Chondrocyte (in vitro differentiated cells): ENCODE measurements around the gene NEURL2. TPM values are rescaled to one million over a fixed set of nuclear protein-coding genes. Genes with fewer than 3 reads are reported as not detected.
A peak's percentile ranks its signal among the peaks of the same experiment; 100 is the strongest.

Source experiments
- DNase-seq: peaks from one replicate; pipeline ENCODE4 v3.0.0; 2021; ENCODE audit warnings: mixed read lengths, low spot score
- H3K27ac Mint-ChIP-seq: one replicate; pipeline ENCODE4 v1.8.0; 2021; ENCODE audit warnings: mild to moderate bottlenecking, moderate library complexity, mixed read lengths; ENCODE audit not compliant: unreplicated experiment
- H3K27me3 Mint-ChIP-seq: 2 replicates; pipeline ENCODE4 v1.8.0; 2021; ENCODE audit warnings: low read depth, mixed read lengths
- H3K36me3 Mint-ChIP-seq: 2 replicates; pipeline ENCODE4 v1.8.0; 2021; ENCODE audit warnings: low read depth, mixed read lengths
- H3K4me1 Mint-ChIP-seq: 2 replicates; pipeline ENCODE4 v1.8.0; 2021; ENCODE audit warnings: low read depth, mild to moderate bottlenecking, mixed read lengths
- H3K4me3 Mint-ChIP-seq: one replicate; pipeline ENCODE4 v1.8.0; 2021; ENCODE audit warnings: mild to moderate bottlenecking, moderate library complexity, mixed read lengths; ENCODE audit not compliant: unreplicated experiment
- H3K9me3 Mint-ChIP-seq: 2 replicates; pipeline ENCODE4 v1.8.0; 2021; ENCODE audit warnings: low read depth, mixed read lengths
- CTCF ChIP-seq: fragments of 200-600 bp; sonication (generic); IDR thresholded peaks from 2 replicates; pipeline ENCODE4 v1.5.0; 2021; ENCODE audit warnings: antibody characterized with exemption, mild to moderate bottlenecking, moderate library complexity
- total RNA-seq: library from RNA; stranded (reverse); gene quantifications from 3 replicates; pipeline ENCODE4 v1.2.1, GENCODE V29; 2021

NEURL2 gene
- total RNA-seq, 1 donor from 2014 or later = 1.8 TPM

GRCh38 chr20:45899046-45899835, 8.2 kb upstream of the NEURL2 start:
- H3K27ac Mint-ChIP-seq = peak overlapping the region; percentile 37
- DNase-seq = no peak
- H3K27me3 Mint-ChIP-seq = no peaks in the 10 kb centered on the region
- TF ChIP-seq CTCF = no peak
- no peak overlapping the region for H3K4me3 Mint-ChIP-seq
- H3K36me3 Mint-ChIP-seq = peaks cover 12% of the 10 kb centered on the region
- H3K9me3 Mint-ChIP-seq = no peaks in the 10 kb centered on the region
- no peaks in the 10 kb centered on the region for H3K4me1 Mint-ChIP-seq

DNA sequence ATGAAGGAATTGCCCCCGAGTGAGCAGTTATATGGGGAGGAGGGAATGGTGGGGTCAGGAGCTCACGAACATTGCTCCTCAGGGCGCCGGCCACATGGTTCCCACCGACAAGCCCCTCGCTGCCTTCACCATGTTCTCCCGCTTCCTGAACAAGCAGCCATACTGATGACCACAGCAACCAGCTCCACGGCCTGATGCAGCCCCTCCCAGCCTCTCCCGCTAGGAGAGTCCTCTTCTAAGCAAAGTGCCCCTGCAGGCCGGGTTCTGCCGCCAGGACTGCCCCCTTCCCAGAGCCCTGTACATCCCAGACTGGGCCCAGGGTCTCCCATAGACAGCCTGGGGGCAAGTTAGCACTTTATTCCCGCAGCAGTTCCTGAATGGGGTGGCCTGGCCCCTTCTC, 7.3 kb upstream of the NEURL2 start:
- Mint-ChIP-seq H3K36me3 (peaks cover 15% of the 10 kb centered on the region), H3K27me3 (no peaks in the 10 kb centered on the region), H3K4me1 (peaks cover 4% of the 10 kb centered on the region), H3K27ac (no peak overlapping the region), H3K9me3 (no peaks in the 10 kb centered on the region), H3K4me3 (no peak overlapping the region)
- DNase-seq = no peak
- TF ChIP-seq CTCF = no peak

GRCh38 chr20:45897692-45898091, 6.7 kb upstream of the NEURL2 start:
- no peak for TF ChIP-seq CTCF
- H3K4me3 Mint-ChIP-seq = no peak overlapping the region
- peaks cover 15% of the 10 kb centered on the region for H3K36me3 Mint-ChIP-seq
- peaks cover 5% of the 10 kb centered on the region for H3K4me1 Mint-ChIP-seq
- no peak overlapping the region for H3K27ac Mint-ChIP-seq
- H3K9me3 Mint-ChIP-seq = no peaks in the 10 kb centered on the region
- no peak for DNase-seq
- H3K27me3 Mint-ChIP-seq = no peaks in the 10 kb centered on the region

DNA sequence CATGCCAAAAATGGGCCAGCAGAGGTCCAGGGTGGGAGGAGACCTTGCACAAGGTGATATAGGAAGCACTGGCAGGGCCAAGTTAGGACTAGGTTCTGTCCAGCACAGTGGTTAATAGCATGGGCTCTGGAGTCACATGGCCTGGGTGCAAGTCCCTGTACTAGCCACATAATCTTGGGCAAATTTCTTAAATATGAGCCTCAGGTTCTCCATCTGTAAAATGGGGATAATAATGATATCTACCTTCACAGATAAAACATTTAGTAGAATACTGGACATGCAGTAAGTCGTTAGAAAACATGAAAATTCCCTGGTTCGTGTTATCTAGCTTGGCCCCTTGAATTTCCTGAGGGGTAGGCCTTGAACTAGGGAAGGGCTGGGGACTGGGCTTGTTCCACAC, 6.3 kb upstream of the NEURL2 start:
- no peak for DNase-seq
- Mint-ChIP-seq H3K27ac (no peak overlapping the region), H3K4me1 (peaks cover 9% of the 10 kb centered on the region), H3K27me3 (no peaks in the 10 kb centered on the region), H3K4me3 (no peak overlapping the region), H3K36me3 (peaks cover 15% of the 10 kb centered on the region), H3K9me3 (no peaks in the 10 kb centered on the region)
- no peak for TF ChIP-seq CTCF

- H3K27me3 Mint-ChIP-seq = no peaks in the 10 kb centered on the region
- no peak overlapping the region for H3K27ac Mint-ChIP-seq
- no peaks in the 10 kb centered on the region for H3K9me3 Mint-ChIP-seq
- H3K36me3 Mint-ChIP-seq = peaks cover 15% of the 10 kb centered on the region
- H3K4me3 Mint-ChIP-seq = no peak overlapping the region
- H3K4me1 Mint-ChIP-seq = peaks cover 14% of the 10 kb centered on the region
- no peak for TF ChIP-seq CTCF
- DNase-seq = no peak
Measured at GRCh38 chr20:45896641-45897161, 5.7 kb upstream of the NEURL2 start.
